Stimulated activated naive CD8-positive, alpha-beta T cell treated with anti-CD3 and anti-CD28 coated beads, Interleukin-15, Interleukin-2, amounts not matched to agents 100 ng/mL and 50 ng/mL, for 24 hours (primary cell): ENCODE results near the gene SLC22A23.

Experiments used
- H3K27ac Mint-ChIP-seq: one replicate; pipeline ENCODE4 v1.8.0; 2021; ENCODE audit warnings: mild to moderate bottlenecking, mixed read lengths
- H3K27me3 Mint-ChIP-seq: one replicate; pipeline ENCODE4 v1.8.0; 2021; ENCODE audit warnings: mixed read lengths
- H3K36me3 Mint-ChIP-seq: one replicate; pipeline ENCODE4 v1.8.0; 2021; ENCODE audit warnings: low read depth, mixed read lengths
- H3K4me1 Mint-ChIP-seq: one replicate; pipeline ENCODE4 v1.8.0; 2021; ENCODE audit warnings: low read depth, mixed read lengths
- H3K4me3 Mint-ChIP-seq: one replicate; pipeline ENCODE4 v1.8.0; 2021; ENCODE audit warnings: mild to moderate bottlenecking, mixed read lengths
- H3K9me3 Mint-ChIP-seq: one replicate; pipeline ENCODE4 v1.8.0; 2021; ENCODE audit warnings: mixed read lengths

The SLC22A23 gene, protein sequence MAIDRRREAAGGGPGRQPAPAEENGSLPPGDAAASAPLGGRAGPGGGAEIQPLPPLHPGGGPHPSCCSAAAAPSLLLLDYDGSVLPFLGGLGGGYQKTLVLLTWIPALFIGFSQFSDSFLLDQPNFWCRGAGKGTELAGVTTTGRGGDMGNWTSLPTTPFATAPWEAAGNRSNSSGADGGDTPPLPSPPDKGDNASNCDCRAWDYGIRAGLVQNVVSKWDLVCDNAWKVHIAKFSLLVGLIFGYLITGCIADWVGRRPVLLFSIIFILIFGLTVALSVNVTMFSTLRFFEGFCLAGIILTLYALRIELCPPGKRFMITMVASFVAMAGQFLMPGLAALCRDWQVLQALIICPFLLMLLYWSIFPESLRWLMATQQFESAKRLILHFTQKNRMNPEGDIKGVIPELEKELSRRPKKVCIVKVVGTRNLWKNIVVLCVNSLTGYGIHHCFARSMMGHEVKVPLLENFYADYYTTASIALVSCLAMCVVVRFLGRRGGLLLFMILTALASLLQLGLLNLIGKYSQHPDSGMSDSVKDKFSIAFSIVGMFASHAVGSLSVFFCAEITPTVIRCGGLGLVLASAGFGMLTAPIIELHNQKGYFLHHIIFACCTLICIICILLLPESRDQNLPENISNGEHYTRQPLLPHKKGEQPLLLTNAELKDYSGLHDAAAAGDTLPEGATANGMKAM

DNA sequence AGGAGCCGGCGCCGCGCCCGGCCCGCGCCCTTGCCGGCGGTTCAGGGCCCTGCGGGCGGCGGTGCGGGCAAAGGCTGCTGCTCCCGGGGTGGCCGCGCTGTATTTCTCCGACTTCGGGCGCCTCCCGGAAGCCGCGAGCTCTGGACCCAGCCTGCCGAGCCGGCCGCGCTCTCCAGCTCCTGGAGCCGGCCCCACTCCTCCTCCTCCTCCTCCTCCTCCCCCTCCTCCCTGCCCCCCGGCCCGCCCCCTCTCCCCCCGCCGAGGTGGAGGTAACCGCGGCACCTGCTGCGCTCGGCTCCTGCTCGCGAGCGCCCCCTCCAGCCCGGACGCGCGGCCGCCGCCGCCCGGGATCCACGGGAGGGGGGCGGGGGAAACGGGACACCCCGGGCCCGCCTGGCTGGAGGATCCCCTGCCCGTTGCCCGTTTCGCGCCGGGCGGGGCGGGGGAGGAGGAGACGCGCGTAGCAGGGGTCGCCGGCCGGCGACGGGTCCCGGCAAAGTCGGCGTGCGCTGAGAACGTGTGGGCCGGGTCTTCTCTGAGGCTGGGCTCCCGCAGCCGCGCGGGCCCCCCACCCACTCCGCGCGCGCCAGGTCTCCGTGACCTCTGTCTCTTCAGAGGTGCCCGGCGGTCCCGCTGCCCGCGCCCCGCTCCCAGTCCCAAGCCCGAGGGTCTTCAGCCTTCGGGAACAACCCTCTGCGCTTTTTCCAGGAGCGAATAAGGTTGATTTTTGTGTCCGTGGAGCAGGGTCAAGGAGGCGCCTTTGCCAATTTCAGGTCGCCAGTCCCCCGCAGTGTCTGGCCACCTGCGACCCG lies at the start of gene SLC22A23:
SLC22A23 (minus strand) TSS at position 153 of the 812 bp plus-strand sequence. CDS start 491 bp downstream, outside the sequence.
- peaks cover 40% of the 10 kb centered on the region for H3K27me3 Mint-ChIP-seq
- peak within 1 kb of the TSS; percentile 62 for H3K4me3 Mint-ChIP-seq
- peak within 1 kb of the TSS; percentile 7 for H3K27ac Mint-ChIP-seq
- H3K36me3 Mint-ChIP-seq = no peaks in the 10 kb centered on the region
- H3K4me1 Mint-ChIP-seq = peaks cover 8% of the 10 kb centered on the region
- no peaks in the 10 kb centered on the region for H3K9me3 Mint-ChIP-seq

DNA sequence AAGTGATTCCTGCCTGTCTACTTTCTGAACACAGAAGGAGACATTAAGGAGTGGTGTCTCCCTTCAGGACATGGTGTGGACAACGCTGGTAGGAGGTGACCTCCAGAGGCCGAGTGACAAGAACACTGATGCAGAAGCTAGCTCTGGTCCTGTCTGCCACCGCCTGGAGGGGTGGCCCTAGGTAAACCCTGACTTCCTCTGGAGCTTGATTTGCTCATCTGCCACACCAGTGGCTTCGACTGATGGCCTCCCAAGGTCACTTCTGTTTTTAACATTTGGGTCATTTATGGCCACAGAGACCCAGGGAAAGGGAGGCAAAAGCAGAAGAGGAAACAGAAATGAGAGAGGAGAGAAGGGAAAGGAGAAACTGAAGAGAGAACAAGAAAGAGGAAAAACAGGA lies 49.4 kb upstream of the SLC22A23 start:
- peaks cover 14% of the 10 kb centered on the region for H3K27me3 Mint-ChIP-seq
- no peaks in the 10 kb centered on the region for H3K36me3 Mint-ChIP-seq
- no peaks in the 10 kb centered on the region for H3K4me1 Mint-ChIP-seq
- H3K4me3 Mint-ChIP-seq = no peak overlapping the region
- H3K9me3 Mint-ChIP-seq = no peaks in the 10 kb centered on the region
- H3K27ac Mint-ChIP-seq = no peak overlapping the region

DNA sequence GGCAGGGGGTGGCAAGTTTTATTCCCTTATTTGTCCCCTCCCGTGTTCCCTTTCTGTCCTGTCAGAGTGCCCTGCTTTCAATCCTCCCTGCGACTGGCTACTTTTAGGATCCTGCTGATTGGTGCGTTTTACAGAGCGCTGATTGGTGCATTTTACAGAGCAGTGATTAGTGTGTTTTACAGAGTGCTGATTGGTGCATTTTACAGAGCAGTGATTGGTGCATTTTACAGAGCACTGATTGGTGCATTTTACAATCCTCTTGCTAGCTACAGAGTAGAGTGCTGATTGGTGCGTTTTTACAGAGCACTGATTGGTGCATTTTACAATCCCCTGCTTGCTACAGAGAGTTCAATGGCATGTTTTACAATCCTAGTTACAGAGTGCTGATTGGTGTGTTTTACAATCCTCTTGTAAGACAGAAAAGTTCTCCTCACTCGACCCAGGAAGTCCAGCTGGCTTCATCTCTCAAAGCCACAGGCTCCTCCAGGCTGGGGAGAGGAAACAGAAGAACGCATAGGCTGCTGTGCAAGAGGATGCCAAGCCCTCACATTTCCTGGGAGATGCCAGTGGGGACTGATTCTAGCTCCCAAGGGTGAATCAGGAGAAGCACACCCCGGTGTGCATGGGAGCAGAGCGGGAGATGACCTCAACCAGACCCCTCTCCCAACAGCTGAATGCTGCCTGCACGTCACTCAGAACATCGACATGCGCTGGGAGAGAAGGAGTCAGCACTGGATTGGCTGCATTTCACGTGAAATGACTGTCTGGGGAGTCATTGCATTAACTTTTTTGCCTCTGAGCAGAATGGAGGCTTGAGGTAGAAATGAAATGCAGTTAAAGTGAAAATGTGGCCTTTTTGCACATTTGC lies 48.3 kb upstream of the SLC22A23 start:
- no peaks in the 10 kb centered on the region for H3K9me3 Mint-ChIP-seq
- H3K4me3 Mint-ChIP-seq = no peak overlapping the region
- H3K27ac Mint-ChIP-seq = no peak overlapping the region
- H3K36me3 Mint-ChIP-seq = no peaks in the 10 kb centered on the region
- H3K27me3 Mint-ChIP-seq = peaks cover 10% of the 10 kb centered on the region
- H3K4me1 Mint-ChIP-seq = no peaks in the 10 kb centered on the region

DNA sequence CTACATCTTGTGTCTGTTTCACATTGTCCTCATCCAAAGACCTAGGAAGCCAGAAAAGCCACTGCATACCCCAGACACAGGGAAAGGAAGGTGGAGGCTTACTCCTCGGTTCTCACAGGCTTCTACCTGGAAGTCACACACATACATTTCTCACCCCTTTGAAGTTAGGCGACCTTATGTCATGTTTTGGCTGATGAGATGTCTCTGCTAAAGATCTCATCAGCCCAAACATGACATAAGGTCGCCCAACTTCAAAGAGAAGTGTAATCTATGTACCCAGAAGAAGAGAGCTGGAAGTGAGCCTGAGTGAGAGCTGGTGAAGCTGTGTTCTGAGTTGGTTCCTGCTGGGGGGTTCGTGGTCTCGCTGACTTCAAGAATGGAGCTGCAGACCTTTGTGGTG lies 47.5 kb upstream of the SLC22A23 start:
- Mint-ChIP-seq H3K4me1 (no peaks in the 10 kb centered on the region), H3K36me3 (no peaks in the 10 kb centered on the region), H3K4me3 (no peak overlapping the region), H3K27ac (no peak overlapping the region), H3K27me3 (peaks cover 10% of the 10 kb centered on the region), H3K9me3 (no peaks in the 10 kb centered on the region)

DNA sequence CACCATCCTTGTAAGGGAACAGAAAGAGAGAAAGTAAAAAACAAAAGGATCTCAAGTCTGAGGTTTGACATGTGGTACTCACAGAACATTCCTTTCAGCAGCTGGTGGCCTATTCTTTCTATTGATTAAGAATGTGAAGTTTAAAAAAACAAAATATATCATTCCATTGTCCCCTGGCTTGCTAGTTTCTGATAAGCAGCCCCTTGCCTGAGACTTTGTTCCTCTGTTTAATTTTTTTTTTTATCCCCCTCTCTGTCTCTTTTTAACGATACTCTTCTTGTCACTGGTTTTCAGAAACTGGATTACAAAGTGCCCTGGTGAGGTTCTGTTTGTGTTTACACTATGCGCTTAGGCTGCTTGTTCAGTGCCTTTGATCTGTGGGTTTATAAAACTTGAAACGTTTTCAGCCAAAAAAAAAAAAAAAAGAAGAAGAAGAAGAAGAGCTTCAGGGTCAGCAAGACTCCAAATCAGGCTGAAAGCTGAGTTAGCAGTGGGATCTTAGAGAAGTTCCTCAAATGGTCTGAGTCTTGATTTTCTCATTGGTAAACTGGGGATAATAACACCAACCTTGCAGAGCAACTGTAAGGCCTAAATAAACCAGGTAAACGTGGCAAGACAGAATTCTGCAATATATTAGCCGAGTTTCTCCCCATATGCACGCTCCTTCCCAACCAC lies 45.1 kb upstream of the SLC22A23 start:
- peaks cover 8% of the 10 kb centered on the region for H3K27me3 Mint-ChIP-seq
- H3K9me3 Mint-ChIP-seq = no peaks in the 10 kb centered on the region
- no peak overlapping the region for H3K4me3 Mint-ChIP-seq
- H3K4me1 Mint-ChIP-seq = no peaks in the 10 kb centered on the region
- H3K36me3 Mint-ChIP-seq = no peaks in the 10 kb centered on the region
- H3K27ac Mint-ChIP-seq = no peak overlapping the region

DNA sequence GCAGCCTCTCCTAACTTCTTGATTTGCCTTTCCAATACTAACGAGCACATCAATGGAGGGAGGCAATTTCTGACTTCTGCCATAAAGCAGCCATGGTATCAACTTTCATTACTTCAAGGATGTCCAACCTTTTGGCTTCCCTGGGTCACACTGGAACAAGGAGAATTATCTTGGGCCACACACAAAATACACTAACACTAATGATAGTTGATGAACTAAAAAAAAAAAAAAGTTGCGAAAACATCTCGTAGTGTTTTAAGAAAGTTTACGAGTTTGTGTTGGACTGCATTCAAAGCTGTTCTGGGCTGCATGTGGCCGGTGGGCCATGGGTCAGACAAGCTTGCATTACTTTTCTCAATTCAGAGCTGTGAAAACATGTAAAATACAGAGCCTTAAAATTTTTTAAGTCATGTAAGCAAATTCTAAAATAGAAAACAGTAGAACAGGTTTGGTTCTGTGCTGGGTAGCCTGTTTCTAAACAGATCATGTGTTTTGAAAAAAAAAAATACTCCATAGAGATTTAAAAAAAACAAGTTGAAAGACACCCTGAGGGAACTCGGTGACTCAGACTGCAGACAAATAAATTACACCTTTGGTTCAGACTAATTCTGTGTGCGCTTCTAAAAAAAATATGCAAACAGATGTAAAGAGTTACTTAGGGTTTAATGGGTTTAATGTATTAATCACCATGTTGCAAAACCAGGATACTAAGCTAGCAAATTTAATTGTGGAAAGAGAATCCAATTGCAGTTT lies 43.6 kb upstream of the SLC22A23 start:
- Mint-ChIP-seq H3K4me1 (no peaks in the 10 kb centered on the region), H3K9me3 (no peaks in the 10 kb centered on the region), H3K36me3 (no peaks in the 10 kb centered on the region), H3K4me3 (no peak overlapping the region), H3K27me3 (peaks cover 13% of the 10 kb centered on the region), H3K27ac (no peak overlapping the region)

DNA sequence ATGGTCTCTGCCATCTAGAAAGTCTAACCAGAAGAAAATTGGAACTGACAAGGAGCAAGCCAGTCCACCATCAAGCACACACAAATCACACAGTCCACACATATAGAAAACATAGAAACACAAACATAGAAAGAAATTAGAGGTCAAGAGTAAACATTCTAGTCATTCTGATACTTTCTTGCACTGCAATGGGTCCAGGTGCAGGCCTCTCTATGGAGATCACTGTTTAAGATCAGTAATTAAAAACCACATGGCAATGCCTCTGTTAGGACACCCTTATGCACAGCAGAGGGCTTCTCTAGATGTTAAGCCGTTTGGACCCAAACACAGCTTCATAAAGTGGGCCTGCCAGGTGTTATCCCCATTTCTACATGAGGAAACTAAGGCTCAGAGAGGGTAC lies 42.8 kb upstream of the SLC22A23 start:
- H3K36me3 Mint-ChIP-seq = no peaks in the 10 kb centered on the region
- no peak overlapping the region for H3K27ac Mint-ChIP-seq
- peaks cover 18% of the 10 kb centered on the region for H3K27me3 Mint-ChIP-seq
- no peak overlapping the region for H3K4me3 Mint-ChIP-seq
- no peaks in the 10 kb centered on the region for H3K9me3 Mint-ChIP-seq
- no peaks in the 10 kb centered on the region for H3K4me1 Mint-ChIP-seq

DNA sequence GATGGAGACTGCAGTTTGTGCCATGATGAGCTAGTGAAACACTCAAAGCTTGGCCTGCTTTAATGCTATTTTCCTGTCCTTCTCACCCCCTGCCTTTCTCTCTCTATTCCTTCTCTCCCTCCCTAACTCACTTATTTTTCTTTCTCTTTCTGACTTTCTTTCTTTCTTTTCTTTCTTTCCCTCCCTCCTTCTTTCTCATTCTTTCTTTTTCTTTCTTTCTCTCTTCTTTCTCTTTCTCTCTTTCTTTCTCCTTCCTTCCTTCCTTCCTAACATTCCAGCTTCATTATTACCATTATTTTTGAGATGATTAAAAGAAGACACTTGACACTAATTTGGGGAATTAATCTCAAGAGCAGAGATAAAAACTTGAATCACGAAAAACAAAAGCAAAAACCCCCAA lies 39.5 kb upstream of the SLC22A23 start:
- H3K27ac Mint-ChIP-seq = no peak overlapping the region
- H3K4me3 Mint-ChIP-seq = no peak overlapping the region

DNA sequence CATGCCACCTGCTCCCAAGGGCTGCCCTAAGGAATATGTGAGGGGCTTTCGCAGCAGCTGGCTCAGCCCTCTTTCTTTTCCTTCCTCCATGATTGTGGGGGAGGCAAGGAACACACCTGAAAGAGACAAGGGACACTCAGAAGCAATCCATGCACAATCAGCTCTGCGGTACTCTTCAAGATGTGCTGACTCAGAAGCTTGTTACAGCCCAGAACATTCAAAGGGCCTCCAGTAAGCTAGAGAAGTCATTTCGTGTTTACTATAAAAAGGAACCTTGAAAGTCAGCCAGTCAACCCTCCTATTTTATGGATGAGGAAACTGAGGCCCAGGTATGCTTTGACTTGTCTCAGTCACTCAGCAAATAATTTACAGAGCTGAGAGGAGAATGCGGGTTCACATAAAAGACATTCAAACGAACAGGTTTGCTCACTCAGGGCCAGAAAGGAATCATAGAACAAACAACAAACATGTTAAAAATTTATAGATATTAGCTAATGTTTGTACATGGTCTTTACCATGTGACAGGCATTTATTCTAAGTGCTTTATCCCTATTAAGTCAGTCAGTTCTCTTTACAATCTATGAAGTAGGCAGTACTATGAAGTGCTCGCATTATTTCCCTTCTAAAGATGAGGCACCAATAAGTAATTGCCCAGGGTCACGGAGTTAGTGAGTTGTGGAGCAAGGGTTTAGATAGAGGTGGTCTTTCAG lies 37.7 kb upstream of the SLC22A23 start:
- peaks cover 33% of the 10 kb centered on the region for H3K27me3 Mint-ChIP-seq
- H3K27ac Mint-ChIP-seq = no peak overlapping the region
- no peaks in the 10 kb centered on the region for H3K4me1 Mint-ChIP-seq
- H3K36me3 Mint-ChIP-seq = no peaks in the 10 kb centered on the region
- H3K9me3 Mint-ChIP-seq = no peaks in the 10 kb centered on the region
- H3K4me3 Mint-ChIP-seq = no peak overlapping the region

More for the DNA sequence above, 39.5 kb upstream of the SLC22A23 start:
- Mint-ChIP-seq H3K9me3 (no peaks in the 10 kb centered on the region), H3K36me3 (no peaks in the 10 kb centered on the region), H3K27me3 (peaks cover 27% of the 10 kb centered on the region), H3K4me1 (no peaks in the 10 kb centered on the region)

DNA sequence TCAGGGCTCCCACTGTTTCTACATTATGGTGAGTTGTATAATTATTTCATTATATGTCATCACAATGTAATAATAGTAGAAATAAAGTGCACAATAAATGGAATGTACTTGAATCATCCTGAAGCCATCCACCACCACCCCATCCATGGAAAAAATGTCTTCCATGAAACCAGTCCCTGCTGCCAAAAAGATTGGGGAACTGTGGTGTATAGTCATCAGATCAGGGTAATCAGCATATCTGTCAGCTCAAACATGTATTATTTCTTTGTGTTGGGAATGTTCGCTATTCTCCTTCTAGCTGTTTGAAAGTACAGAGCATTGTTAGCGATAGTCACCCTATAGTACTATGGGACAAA lies 33.8 kb upstream of the SLC22A23 start:
- H3K9me3 Mint-ChIP-seq = no peaks in the 10 kb centered on the region
- no peaks in the 10 kb centered on the region for H3K4me1 Mint-ChIP-seq
- no peaks in the 10 kb centered on the region for H3K36me3 Mint-ChIP-seq
- no peak overlapping the region for H3K27ac Mint-ChIP-seq
- no peak overlapping the region for H3K4me3 Mint-ChIP-seq
- H3K27me3 Mint-ChIP-seq = peaks cover 28% of the 10 kb centered on the region

DNA sequence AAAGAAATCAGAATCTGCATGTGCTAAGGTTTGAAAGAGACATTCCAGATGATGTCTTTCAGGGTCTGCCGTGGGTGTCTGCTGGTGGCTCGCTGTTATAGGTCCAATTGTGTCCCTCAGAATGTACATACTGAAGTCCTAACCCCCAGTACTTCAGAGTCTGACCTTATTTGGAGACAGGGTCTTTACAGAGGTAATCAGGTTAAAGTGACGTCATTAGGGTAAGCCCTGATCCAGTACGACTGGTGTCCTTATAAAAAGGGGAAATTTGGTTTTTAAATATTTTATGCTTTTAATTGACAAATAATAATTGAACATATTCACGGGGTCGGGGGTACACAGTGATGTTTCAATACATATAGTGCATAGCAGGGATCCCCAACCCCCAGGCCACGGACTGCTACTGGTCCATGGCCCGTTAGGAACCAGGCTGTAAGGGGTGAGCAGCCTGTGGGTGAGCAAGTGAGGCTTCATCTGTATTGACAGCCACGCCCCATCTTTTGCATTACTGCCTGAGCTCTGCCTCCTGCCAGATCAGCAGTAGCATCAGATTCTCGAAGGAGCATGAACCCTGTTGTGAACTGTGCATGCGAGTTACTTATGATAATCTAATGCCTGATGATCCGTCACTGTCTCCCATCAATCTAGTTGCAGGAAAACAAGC lies 33.2 kb upstream of the SLC22A23 start:
- H3K9me3 Mint-ChIP-seq = no peaks in the 10 kb centered on the region
- peaks cover 25% of the 10 kb centered on the region for H3K27me3 Mint-ChIP-seq
- no peak overlapping the region for H3K4me3 Mint-ChIP-seq
- no peaks in the 10 kb centered on the region for H3K36me3 Mint-ChIP-seq
- no peaks in the 10 kb centered on the region for H3K4me1 Mint-ChIP-seq
- no peak overlapping the region for H3K27ac Mint-ChIP-seq

DNA sequence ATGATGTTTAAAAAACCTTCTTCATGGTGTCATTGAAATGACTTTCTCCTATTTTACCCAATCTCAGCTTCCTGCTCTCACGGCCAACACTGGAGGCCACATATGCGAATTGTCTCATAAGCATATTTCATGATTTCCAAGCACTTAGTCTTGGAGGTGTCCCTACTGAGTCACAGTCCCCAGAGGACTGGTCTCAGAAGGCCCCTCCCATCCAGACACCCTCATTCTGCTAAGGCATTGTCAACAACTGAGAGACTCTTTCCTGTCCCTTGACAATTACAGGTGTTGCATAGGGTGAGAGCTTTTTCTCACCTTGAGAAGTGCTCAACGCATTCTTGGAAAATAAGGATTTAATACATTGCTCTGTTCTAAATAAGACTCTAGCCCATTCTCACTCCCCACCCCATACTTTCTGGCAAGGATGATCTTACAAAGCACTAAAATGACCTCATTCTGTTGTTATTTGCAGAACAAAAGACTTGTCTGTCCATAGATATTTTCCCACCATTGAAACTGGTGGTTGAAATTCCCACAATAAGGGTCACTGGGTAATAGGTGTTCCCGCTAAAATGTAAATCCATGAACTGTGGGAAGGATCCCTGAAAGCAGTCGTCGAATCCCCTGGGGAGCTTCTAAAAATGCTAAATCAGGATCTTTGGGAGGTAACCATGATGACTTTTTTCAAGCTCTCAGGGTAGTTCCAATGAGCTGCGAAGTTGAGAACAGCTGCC lies 32.3 kb upstream of the SLC22A23 start:
- H3K4me3 Mint-ChIP-seq = no peak overlapping the region
- H3K27me3 Mint-ChIP-seq = peaks cover 21% of the 10 kb centered on the region
- no peaks in the 10 kb centered on the region for H3K9me3 Mint-ChIP-seq
- no peaks in the 10 kb centered on the region for H3K36me3 Mint-ChIP-seq
- H3K4me1 Mint-ChIP-seq = no peaks in the 10 kb centered on the region
- no peak overlapping the region for H3K27ac Mint-ChIP-seq
